IPS-NIHi7 (cell line): ENCODE measurements around the gene TMTC4.

Experiments used
- DNase-seq: peaks from one replicate; pipeline ENCODE4 v3.0.0; 2012; ENCODE audit warnings: mixed read lengths; ENCODE audit errors: extremely low spot score

Gene TMTC4

DNA sequence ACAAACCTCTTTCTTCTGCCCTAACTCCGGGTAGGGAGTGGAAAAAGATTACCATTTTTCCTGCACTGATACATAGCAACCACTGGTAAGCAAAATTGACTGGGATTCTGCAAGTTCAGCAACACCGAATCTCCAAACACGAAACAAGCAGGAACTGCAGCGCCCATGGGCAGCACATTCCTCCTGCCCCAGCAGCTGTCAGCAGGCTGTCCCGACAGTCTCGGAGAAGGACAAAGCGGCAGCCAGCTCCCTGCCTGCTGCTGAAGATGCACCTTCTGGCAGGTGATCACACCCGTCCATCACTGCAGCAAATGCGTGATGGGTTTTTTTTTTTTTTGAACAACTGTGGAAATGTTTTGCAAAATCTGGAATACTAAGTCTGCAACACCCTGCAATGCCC is 6.7 kb downstream of the TMTC4 start:
- DNase-seq: no peak

DNA sequence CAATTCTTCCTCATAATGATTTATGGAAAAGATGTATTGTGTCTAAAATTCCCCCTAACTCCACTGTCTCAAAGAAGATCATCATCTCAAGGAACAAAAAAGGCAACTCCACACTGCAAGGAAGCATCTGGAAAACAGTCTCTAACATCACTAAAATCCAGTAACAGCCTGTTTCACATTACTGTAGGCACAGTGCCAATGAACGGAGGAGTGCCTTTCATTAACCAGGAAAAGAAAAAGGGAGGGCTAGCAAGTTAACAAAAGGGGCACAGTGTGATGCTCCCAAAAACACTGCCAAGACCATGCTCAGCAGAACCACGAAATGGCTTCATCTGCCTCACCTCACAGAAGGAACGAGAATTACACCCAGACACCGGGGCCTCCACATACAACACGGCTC is 8.5 kb downstream of the TMTC4 start:
- DNase-seq: no peak

DNA sequence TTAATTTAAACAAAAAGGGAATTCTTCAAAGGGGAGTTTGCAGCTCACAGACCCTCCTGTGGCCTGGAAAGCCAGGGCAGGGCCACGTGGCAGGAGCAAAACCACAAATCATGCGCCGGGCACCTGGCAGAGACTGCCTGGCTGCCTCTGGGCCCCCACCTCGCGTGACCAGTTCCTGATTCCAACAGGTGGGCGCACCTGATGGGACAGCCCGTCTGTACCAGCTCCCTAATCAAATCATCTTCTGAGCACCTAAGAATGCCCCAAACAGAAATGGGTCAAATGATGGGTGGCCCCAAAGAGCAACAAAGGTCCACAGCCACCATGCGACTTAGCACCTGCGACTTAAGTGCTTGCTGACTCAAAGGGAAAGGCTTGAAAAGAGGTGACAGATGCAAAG is 9.2 kb downstream of the TMTC4 start:
- no peak for DNase-seq

DNA sequence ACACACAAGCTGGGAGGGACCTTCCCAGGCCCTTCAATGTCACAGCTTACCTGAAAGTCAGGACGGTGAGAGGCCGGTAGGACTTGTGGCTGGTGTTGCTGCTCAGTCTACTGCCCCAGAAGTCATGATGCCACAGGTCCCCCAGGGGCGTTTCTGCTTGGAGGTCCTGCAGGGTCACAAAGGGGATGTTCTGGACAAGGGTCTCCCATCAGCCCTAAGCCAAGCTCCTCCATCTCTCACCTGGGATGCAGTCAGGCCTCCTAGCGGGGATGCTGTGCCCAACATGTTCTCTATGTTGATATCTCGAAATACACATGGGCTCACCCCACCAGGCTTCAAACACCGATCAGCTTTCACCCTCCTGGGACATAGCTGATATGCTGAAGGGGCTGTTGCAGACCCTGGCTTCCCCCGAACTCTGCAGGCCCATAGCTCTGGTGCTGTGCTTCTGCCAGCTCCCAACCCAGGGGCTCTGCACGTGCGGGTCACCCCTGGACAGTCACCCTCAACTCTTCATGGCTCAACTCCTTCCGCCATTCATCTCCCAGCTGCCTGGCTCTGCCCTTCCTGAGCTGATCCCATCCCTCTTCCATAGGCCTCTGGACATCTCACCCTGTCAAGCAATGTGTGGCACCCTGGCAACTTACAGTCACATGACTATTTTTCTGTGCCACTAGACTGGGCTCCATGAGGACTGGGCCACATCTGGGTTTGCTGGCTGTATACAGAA is 10.3 kb downstream of the TMTC4 start:
- no peak for DNase-seq

DNA sequence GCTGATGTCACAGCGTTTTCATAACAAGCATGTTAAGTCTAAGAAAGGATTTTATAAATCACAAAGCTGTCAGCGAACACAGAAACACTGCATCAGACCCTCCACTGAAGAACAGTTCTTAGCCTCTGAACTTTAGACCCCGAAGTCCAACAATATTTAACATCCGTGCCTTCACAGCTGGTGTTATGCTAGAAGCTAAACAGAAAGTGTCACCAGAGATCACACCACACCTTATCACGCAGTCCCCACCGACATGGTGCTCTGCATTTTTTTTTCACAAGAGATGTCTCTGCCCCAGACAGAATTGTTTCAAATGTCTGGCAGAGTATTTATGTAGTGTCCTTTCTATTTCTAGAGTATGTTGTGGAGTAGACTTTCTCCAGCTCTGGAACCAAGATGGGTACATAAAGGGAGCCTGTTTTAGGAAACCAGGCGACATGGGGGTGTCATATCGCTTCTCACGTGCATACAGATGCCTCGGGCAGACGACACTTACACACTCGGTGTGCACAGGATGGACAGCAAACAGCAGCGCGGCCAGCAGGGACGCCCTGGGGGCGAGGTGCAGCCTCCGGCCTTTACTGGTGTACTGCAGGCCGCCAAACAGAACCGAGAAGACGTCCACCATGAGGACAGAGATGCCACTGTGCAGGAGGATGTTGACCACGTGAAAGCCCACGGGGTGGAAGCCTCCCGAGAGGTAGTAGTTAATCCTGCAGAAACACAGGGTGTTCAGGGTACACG is 12.0 kb downstream of the TMTC4 start:
- DNase-seq: no peak

DNA sequence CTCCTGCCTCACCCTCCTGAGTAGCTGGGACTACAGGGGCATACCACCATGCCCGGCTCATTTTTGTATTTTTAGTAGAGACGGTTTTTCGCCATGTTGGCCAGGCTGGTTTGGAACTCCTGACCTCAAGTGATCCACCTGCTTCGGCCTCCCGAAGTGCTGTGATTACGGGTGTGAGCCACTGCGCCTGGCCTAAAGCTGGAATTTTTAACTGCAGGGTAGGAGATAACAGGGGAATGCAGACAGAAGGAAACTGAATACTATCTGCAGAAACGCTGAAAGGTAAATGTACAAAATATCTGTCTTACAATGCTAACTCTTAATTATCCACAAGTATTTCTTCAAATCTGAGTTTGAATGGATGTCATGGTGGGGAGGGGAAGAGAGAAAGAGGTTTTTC is 13.8 kb downstream of the TMTC4 start:
- DNase-seq: no peak

DNA sequence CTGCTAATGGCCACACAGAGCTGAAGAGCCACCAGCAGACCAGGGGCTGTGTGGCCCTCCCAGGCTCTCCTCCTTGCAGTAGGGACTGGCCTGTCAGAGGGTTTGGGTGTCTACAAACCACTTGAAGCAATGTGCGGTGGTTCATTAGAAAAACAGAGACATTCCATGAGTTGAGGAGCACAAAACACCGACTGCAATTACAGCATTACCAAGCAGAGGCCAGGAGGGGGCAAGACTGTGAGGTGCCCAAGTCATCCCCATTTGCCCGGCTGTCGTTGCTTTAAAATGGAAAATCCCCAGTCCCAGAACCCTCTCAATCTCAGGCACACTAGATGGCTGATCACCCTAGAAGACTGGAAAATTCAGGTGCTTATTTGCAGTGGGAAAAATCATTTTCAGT is 15.0 kb downstream of the TMTC4 start:
- peak; percentile 35 for DNase-seq

DNA sequence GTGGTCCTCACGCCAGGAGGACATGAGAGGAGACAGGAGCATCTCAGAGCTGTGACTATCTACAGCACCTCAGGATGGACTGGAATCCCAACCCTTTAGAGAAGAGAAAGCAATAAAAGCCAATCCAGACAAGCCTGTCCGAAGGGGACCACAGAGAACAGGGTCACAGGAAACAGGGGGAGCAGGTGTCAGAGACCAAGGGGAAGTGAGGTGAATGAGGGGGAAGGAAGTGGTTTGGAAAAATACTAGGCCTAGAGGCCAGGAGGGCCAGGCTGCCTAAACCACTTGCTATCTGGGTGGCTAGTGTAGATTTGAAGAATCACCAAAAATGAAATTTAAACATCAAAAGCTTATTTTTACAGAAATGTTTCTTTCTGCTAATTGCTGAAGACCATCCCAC is 16.2 kb downstream of the TMTC4 start:
- no peak for DNase-seq

DNA sequence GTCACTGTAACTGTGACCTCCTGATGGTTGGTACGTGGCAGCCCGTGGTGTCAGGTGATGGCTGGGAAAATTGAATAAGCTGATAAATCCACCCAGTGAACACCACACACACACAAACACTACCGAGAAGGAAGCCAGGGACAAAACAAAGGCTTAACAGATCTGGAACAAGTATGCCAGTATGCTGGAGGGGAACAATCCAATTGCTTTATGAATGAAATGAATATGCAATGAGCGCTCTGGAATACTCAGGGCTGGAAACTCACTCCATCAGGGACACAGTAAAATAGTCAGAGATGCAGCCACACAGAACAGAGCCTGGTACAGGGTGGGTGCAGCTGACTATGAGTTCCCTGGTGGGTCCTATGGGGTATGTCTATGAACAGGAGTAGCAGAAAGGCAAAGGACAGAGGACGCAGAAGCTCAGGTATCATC is 16.7 kb downstream of the TMTC4 start:
- DNase-seq: no peak

DNA sequence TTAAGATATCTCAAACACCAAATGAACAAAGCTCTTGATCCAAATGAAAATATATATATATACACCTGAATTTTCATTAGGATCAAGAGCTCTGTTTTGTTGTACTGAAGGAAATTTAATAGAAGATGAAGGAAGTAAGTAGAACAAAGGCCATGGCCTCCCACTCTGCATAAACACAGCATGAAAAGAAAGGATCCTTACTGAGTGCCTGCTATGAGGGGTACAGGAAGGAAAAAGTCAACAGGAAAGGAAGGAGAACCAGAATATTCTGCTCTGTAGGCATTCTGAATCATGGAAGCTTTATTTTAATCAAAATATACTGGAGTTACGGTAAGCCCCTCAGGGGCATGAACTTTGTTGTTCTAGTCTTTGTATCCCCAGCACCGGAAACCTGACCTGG is 22.1 kb downstream of the TMTC4 start:
- no peak for DNase-seq

DNA sequence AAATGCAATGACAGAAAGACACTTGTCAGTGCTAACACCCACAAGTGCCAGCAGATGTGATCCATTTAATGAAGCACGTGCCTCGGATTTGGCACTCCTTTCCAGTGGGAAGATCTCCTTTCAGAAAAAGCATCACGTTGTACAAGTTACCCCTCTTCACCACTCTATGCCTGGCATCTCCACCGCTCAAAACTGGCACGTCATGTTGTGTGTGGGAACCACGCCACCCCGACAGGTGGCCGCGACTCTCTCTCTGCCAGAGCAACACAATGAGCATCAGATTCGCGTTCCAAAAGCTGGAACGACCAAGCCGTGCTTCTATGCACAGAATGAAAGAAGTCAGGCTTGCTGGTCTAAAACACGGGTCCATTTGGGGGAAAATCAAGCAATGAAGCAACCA is 24.3 kb downstream of the TMTC4 start:
- no peak for DNase-seq

DNA sequence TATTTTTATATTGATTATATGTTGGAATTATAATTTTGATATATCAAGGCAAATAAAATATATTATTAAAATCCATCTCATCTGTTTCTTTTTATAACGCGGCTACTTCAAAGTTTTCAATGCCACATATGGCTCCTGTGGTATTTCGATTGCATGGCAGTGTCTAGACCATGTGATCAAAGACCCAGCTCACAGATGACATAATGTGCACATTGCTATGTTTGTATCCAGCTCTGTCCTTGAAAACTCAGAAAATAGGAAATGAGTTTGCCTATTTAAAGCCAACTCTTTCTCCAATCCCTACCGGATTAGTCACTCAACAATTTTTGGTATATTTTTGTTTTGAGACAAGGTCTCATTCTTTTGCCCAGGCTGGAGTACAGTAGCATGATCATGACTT is 26.2 kb downstream of the TMTC4 start:
- no peak for DNase-seq

DNA sequence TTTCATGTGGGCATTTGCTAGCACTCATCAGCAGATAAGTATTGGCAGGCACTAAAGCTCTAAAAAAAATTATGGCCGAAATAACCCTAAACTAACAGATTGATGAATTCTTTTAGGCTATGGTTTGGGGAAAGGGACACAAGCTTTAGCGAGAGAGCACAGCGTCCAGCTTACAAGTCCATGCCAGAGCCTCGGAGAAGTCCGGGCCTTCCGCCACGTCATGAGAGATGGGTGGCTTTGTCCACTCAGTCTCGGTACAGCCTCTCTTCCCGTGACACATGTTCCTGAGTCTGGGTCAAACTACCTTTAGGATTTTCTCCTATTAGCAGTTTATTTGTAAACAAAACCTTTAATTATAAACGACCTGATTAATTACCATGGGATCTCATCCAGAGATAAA is 27.7 kb downstream of the TMTC4 start:
- no peak for DNase-seq

DNA sequence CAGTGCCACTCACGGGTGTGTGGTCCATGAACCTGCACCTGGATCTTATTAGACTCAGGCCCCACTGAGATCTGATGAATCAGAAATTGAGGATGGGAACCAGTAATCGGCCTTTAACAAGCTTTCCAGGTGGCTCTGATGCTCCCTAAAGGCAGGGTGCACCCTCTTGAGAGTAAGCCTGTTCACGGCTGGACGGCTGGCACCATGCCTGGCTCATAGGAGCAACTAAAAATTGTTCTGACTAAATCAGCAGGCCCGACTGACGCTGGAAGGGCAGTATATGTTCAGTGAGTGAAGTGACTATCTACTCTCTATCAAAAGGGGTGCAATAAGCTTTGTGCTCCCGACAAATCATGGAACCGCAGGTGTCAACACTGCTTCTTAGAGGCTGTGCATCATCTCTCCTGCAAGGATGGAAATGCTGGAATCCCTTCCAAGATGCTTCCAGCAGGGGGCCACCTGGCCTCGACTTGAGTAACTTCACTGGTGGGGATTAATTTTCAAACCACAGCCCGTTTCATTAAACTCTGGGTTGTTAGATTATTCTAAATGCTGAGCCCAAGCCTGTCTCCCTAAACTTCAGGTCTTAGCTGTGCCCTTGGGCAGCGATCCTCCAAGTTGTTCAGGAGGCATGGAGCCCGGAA is 28.4 kb downstream of the TMTC4 start:
- DNase-seq: peak; percentile 57

DNA sequence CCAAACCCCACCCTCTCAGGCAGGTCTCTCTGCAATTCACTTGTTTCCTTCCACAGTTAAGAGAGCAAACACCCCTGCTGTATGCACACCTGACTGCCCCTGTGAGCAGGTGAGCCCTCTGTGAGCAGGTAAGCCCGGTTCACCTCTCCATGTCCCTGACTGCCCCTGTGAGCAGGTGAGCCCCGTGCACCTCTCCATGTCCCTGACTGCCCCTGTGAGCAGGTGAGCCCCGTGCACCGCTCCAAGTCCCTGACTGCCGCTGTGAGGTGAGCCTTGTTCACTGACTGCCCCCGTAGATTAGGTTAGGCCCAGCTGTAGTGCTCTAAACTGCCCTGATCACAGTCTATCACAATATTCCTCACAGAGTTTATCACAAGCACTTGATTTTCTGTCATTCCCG is 29.2 kb downstream of the TMTC4 start:
- no peak for DNase-seq

DNA sequence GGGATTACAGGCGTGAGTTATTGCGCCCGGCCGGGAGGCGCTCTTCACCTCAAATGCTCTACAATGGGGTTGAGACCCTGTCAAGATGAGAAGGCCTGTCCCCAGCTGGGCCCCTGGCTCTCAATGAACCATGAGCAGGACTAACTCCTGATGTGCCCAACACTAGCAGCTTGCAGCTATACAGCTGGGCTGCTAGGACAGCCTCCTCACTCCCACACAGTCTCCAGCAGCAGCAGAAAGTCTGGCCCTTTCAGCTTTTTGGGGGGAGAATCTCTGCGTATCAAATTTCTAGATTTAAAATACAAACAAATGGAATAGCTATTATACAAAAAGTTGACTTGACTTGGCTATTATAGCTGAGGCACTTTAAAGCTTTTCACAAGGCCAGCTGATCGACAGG is 30.2 kb downstream of the TMTC4 start:
- DNase-seq: no peak

DNA sequence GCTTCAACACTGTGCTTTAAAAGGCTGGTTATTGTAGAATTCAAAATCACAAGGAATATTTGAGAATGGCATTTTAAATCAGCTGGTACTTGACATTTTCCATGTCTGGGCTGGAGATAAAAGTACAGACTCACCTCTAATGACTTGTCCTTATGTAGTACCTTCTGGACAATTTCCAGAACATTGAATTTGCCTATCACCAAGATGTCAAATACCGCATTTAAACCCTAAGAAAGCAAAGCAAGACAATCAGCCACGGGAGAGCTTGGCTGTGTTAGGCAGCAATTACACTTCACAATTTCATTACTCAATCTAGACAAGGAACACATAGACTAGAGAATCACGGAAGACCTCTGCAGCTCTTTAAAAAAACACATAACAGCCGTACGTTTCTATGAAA is 36.8 kb downstream of the TMTC4 start:
- DNase-seq: no peak

DNA sequence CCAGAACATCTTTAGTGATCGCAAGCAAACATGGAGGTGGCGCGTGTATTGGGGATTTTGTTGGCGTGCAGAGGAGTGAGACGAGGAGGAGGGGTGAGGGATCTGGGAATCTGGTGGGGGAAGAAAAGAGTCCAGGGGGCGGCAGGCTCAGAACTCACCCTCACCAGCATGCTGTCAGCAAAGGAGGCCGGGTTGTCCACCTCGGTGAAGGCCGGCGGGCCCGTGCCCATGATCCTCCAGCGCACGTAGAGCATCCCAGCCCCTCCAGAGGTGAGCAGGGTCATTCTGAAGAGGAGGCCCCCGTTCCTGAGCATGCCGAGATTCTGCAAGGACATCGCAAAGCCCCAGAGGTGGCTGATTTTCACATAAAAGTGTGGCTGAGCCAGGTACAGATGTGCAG is 37.2 kb downstream of the TMTC4 start:
- DNase-seq: no peak

DNA sequence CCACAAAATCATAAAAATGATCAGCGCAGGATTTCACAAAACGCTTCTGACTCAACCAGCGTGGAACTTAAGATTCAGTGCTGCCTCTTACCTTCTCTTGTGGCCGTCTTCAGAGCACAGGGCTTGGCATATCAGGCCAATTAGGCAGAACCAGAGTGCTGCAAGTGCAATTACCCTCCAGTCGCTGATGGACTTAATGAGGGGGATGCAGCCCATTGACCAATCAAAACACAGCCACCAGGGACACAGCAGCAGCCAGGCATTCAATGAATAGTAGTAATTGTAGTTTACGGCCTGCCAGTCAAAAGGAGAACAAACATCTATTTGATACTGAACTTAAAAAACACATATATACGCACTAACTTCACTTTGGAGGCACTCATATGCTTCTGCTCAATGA is 38.2 kb downstream of the TMTC4 start:
- DNase-seq: no peak

DNA sequence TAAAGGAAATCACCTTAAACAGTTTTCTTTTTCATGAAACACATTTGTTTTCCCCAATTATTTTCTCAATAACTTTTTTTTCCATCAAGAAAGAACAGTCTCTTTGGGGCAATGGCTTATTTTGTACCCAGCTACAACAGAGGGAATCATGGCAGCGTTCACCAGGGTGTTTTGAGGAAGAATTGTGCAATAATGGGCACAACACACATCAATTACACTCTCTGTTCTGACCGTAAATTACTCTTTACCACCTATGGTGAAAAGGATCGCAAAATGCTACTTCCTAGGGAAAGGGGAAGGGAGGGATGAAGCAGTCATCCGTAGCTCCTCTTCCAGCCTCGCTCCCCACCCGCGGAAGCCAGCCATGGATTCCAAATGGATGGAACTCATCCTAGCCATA is 38.6 kb downstream of the TMTC4 start:
- DNase-seq: no peak

DNA sequence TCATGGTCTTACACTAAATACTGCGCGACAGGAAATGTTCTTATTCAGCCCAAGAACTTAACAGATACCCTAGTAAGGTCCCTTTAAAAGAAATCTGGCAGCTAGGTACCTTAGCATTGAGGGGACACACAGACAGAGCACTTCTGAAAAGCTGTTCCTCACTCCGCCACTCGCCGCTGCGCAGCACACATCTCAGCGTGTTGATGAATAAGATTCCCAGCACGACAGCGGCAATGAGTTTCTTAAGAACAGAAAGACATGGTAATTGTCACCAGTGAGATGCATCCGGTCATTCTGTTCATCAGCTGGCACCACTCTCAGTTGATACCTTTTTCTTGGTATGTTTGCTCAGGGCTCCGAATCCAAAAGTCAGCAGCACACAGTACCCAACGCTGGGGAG is 39.9 kb downstream of the TMTC4 start:
- DNase-seq: no peak

DNA sequence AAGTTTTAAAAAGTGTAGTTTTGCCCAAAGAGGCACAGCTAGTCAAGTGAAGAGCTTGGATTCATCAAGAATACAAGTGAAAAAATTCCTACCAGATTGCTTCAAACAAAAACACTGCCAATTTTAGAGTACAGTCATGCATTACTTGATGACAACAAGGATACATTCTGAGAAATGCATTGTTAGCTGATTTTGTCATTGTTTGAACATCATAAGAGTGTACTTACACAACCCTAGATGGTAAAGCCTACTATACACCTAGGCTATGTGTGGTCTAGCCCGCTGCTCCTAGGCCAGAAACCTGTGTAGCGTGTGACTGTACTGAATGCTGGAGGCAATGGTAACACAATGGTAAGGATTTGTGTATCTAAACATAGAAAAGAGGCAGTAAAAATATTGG is 41.1 kb downstream of the TMTC4 start:
- DNase-seq: no peak

DNA sequence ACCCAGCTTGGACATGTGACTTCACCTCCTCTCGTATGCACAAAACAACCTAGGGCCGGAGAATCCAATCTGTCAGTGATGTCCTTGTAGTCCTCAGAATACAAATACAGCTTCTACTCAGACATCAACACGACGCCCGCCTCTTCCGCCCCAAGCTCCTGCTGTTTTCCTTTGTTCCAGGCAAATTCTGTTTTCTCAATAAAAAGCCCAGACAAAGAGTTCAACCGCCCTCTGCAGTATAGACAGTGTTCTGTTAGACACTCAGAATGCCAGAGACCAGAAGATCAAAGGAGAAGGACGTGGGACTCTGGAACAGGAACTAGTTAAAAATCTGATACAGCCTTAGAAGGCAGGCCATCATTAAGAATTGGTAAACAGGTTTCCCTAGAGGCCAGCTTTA is 44.0 kb downstream of the TMTC4 start:
- DNase-seq: no peak
